Memory B cell (primary cell): Measurements from ENCODE around the gene COL28A1.

Experiments
- ATAC-seq: fragments of 150-1000 bp; cut with Tn5 transposase; 2 replicates; pipeline ENCODE4 v1.10.0; 2021; ENCODE audit warnings: low read depth, mild to moderate bottlenecking, moderate library complexity
- DNase-seq, 2 donors: peaks; one replicate each; pipeline ENCODE4 v3.0.0; 2022; ENCODE audit warnings: low spot score in 2 of 2
- H3K27ac Mint-ChIP-seq: one replicate; pipeline ENCODE4 v1.8.0; 2022; ENCODE audit warnings: mild to moderate bottlenecking, moderate library complexity, mixed read lengths
- H3K27me3 Mint-ChIP-seq: one replicate; pipeline ENCODE4 v1.8.0; 2022; ENCODE audit warnings: mixed read lengths
- H3K36me3 Mint-ChIP-seq: one replicate; pipeline ENCODE4 v1.8.0; 2022; ENCODE audit warnings: mild to moderate bottlenecking, mixed read lengths
- H3K4me1 Mint-ChIP-seq: one replicate; pipeline ENCODE4 v1.8.0; 2022; ENCODE audit warnings: mixed read lengths
- H3K4me3 Mint-ChIP-seq: one replicate; pipeline ENCODE4 v1.8.0; 2022; ENCODE audit warnings: mild to moderate bottlenecking, moderate library complexity, mixed read lengths
- H3K9me3 Mint-ChIP-seq: one replicate; pipeline ENCODE4 v1.8.0; 2022; ENCODE audit warnings: mixed read lengths

The COL28A1 gene

GRCh38 chr7:7327423-7327822 is 208.2 kb downstream of the COL28A1 start:
- DNase-seq (no peak), ATAC-seq (no peak)
- Mint-ChIP-seq H3K36me3 (no peaks in the 10 kb centered on the region), H3K27me3 (peaks cover 1% of the 10 kb centered on the region), H3K4me3 (no peak overlapping the region), H3K4me1 (peaks cover 28% of the 10 kb centered on the region), H3K27ac (no peak overlapping the region), H3K9me3 (no peaks in the 10 kb centered on the region)

DNA sequence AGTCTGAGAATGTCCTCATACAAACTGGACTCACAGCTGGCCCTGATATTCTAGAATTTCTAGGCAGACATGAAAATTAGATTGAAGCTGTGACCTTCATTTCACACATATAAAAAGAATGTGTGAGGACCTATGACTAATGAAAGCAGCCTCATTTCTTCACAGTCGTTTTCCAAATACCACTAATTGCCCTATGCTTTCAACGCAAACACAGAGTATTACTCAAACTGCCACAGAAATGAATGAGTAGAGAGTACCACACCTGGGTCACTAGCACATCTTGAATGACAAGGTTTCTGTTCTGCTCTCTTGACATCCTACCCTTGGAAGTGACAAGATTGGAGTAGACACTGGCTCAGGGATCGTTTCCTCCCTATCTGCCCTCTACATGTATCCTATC is 211.0 kb downstream of the COL28A1 start:
- Mint-ChIP-seq H3K27me3 (peaks cover 1% of the 10 kb centered on the region), H3K4me3 (no peak overlapping the region), H3K4me1 (peaks cover 27% of the 10 kb centered on the region), H3K27ac (no peak overlapping the region), H3K9me3 (no peaks in the 10 kb centered on the region), H3K36me3 (no peaks in the 10 kb centered on the region)
- no peak for DNase-seq
- no peak for ATAC-seq

GRCh38 chr7:7323921-7324320 is 211.8 kb downstream of the COL28A1 start:
- no peak overlapping the region for H3K4me3 Mint-ChIP-seq
- H3K4me1 Mint-ChIP-seq: peaks cover 24% of the 10 kb centered on the region
- peaks cover 1% of the 10 kb centered on the region for H3K27me3 Mint-ChIP-seq
- H3K27ac Mint-ChIP-seq: no peak overlapping the region
- no peak for ATAC-seq
- H3K36me3 Mint-ChIP-seq: no peaks in the 10 kb centered on the region
- no peaks in the 10 kb centered on the region for H3K9me3 Mint-ChIP-seq
- DNase-seq: no peak

DNA sequence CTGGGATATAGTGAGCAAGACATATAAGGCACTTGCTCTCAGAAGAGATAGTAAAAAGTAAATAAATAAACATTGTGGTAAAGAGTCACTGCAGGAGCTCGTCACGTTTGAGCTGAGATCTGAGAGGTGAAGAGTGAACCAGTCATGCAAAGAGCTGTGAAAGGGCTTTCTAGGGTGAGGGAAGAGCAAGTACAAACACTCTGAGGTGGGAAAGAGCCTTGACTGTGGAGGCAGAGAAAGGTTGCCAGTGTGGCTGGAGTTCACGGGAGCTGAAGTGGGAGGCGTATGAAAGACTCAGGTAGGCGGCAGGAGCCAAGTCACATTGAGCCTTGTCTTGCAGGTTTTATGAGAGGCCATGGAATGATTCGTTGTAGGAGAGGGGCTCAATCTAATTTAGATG is 212.3 kb downstream of the COL28A1 start:
- no peaks in the 10 kb centered on the region for H3K36me3 Mint-ChIP-seq
- H3K27me3 Mint-ChIP-seq: peaks cover 1% of the 10 kb centered on the region
- no peak for DNase-seq

GRCh38 chr7:7321681-7322080 is 214.0 kb downstream of the COL28A1 start:
- ATAC-seq: peak; percentile 95

More for the DNA sequence above, 212.3 kb downstream of the COL28A1 start:
- peak; percentile 60 for ATAC-seq
- no peak overlapping the region for H3K4me3 Mint-ChIP-seq
- peaks cover 22% of the 10 kb centered on the region for H3K4me1 Mint-ChIP-seq
- no peaks in the 10 kb centered on the region for H3K9me3 Mint-ChIP-seq
- peak overlapping the region; percentile 4 for H3K27ac Mint-ChIP-seq

DNA sequence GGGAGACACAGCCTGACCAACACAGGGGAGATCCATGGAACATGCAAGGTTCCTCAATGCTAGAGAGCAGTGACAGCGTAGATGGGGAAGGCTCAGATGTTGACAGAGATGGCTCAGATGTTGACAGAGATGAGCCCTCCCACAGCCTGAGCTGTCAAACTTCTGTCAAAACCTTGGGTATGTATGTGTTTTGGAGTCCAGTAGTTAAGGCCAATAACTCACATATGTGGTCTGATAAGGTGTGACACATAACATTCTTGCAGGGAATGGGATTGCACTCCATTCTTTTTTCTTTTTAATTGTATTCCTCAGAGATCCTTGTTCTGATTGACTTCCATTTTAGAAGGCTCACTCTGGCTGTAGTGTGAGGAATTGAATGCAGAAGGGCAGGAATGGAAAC is 217.1 kb downstream of the COL28A1 start:
- Mint-ChIP-seq H3K4me3 (no peak overlapping the region), H3K4me1 (peaks cover 15% of the 10 kb centered on the region), H3K27me3 (peaks cover 9% of the 10 kb centered on the region), H3K36me3 (no peaks in the 10 kb centered on the region), H3K9me3 (no peaks in the 10 kb centered on the region), H3K27ac (no peak overlapping the region)
- ATAC-seq: no peak
- no peak for DNase-seq

More at GRCh38 chr7:7321681-7322080, 214.0 kb downstream of the COL28A1 start:
- no peak overlapping the region for H3K4me3 Mint-ChIP-seq
- peaks cover 3% of the 10 kb centered on the region for H3K27me3 Mint-ChIP-seq
- DNase-seq: peak; percentile 32 to 56
- H3K36me3 Mint-ChIP-seq: no peaks in the 10 kb centered on the region
- H3K4me1 Mint-ChIP-seq: peaks cover 22% of the 10 kb centered on the region
- H3K9me3 Mint-ChIP-seq: no peaks in the 10 kb centered on the region
- H3K27ac Mint-ChIP-seq: peak overlapping the region; percentile 46

DNA sequence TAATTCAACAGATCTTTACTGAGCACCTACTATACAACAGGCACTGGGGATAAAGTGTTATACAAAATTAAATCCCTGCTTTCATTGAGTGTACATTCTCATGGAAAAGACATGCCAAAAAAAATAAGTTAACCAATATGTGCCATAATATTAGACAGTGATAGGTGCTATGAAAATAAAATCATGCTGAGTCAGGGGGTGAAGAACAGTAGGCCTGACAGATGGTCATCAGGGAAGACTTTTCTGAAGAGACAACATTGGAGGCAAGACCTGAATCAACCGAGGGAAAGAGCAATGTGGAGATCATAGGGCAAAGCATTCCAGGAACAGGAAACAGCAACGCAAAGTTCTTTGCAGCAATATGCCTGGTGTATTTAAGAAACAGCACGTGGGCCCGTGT is 217.8 kb downstream of the COL28A1 start:
- Mint-ChIP-seq H3K9me3 (no peaks in the 10 kb centered on the region), H3K27ac (no peak overlapping the region), H3K4me3 (no peak overlapping the region), H3K4me1 (peaks cover 7% of the 10 kb centered on the region), H3K36me3 (no peaks in the 10 kb centered on the region), H3K27me3 (peaks cover 7% of the 10 kb centered on the region)
- DNase-seq (no peak), ATAC-seq (no peak)

GRCh38 chr7:7315851-7316250 is 219.8 kb downstream of the COL28A1 start:
- no peak for DNase-seq
- Mint-ChIP-seq H3K4me1 (no peaks in the 10 kb centered on the region), H3K27me3 (peaks cover 7% of the 10 kb centered on the region), H3K36me3 (no peaks in the 10 kb centered on the region), H3K9me3 (no peaks in the 10 kb centered on the region), H3K4me3 (no peak overlapping the region), H3K27ac (no peak overlapping the region)
- ATAC-seq: no peak

DNA sequence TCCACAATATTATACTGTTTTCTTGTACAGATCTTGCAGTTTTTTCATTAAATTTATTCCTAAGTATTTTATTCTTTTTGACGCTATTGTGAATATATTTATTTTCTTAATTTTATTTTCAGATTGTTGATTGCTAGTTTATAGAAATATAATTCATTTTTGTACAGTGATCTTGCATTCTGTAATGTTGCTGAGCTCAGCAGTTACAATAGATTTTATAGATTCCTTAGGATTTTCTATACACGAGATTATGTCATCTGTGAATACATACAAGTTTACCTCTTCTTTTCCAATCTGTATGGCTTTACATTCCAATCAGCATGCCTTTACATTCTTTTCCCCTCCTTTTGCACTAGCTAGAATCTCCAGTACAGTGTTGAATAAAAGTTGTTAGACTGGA is 223.3 kb downstream of the COL28A1 start:
- H3K27me3 Mint-ChIP-seq: peaks cover 7% of the 10 kb centered on the region
- H3K27ac Mint-ChIP-seq: no peak overlapping the region
- no peaks in the 10 kb centered on the region for H3K9me3 Mint-ChIP-seq
- H3K4me3 Mint-ChIP-seq: no peak overlapping the region
- ATAC-seq: no peak
- DNase-seq: no peak
- H3K36me3 Mint-ChIP-seq: no peaks in the 10 kb centered on the region
- no peaks in the 10 kb centered on the region for H3K4me1 Mint-ChIP-seq

DNA sequence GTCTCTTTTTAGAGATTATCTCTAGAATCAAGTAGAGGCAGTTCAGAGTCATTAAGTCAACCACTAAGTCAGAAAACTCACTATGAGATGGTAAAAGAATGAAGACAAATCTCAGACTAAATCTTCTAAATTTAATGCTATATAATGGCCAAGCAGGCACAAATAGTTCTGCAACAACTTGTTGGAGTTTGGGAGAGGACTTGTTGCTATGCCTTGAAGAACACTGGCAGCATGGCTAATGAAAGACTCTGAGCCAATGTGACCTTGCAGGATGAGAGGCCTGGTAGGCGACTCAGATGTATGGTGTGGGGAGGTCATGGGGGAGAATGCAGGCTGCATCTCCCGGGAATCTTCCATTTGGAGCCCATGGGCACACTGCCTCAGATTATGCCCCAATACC is 224.7 kb downstream of the COL28A1 start:
- H3K4me1 Mint-ChIP-seq: no peaks in the 10 kb centered on the region
- peaks cover 5% of the 10 kb centered on the region for H3K27me3 Mint-ChIP-seq
- no peaks in the 10 kb centered on the region for H3K36me3 Mint-ChIP-seq
- ATAC-seq: no peak
- H3K4me3 Mint-ChIP-seq: no peak overlapping the region
- no peak for DNase-seq
- H3K27ac Mint-ChIP-seq: no peak overlapping the region
- no peaks in the 10 kb centered on the region for H3K9me3 Mint-ChIP-seq

GRCh38 chr7:7309203-7309602 is 226.5 kb downstream of the COL28A1 start:
- Mint-ChIP-seq H3K27ac (no peak overlapping the region), H3K9me3 (no peaks in the 10 kb centered on the region), H3K4me1 (no peaks in the 10 kb centered on the region), H3K4me3 (no peak overlapping the region), H3K36me3 (no peaks in the 10 kb centered on the region), H3K27me3 (no peaks in the 10 kb centered on the region)
- DNase-seq (no peak), ATAC-seq (no peak)
